ENCODE results near the gene PIK3C3. TPM values are rescaled to one million over a fixed set of nuclear protein-coding genes. Genes with fewer than 3 reads are reported as not detected.
A peak's percentile ranks its signal among the peaks of the same experiment; 100 is the strongest.

Gene PIK3C3
- total RNA-seq, 1 experiment from 2014 or later: 41.3 TPM

- no peak for DNase-seq (ENCODE audit: extremely low read depth, low read depth)
Measured at GRCh38 chr18:42112657-42113420, 157.8 kb downstream of the PIK3C3 start.

- peak; percentile 18 for DNase-seq (ENCODE audit: extremely low read depth, low read depth)
Measured at GRCh38 chr18:42113529-42114191, 158.6 kb downstream of the PIK3C3 start.

DNA sequence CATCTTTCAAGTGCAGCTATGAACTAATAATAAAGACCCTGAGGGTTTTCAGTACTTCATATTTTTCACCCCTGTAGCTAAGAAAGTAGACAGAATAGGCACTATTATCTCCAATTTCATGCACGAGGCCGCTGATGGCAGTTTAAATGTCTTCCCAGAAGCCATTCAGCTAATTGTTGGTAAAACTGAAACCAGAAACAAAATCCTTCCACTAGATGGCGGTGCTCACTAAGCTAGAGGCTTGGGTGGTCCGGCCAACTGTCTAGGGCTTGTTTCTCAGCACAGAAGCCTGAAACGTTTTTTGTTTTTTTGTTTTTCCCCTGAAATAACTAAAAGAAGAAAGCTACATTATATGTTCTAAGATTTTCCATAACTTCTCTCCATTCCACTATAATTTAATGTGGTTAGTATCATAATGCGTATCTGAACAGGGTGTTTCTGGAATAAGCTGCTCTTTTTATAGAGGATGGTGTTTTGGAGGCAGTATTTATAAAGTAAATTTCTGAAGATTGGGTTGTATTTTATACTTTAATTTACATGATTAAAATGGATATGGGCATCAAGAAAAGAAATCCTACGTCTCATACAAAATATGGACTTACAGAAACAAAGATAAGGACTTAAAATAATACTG is 159.4 kb downstream of the PIK3C3 start:
- peak; percentile 63 for DNase-seq (ENCODE audit: extremely low read depth, low read depth)

DNA sequence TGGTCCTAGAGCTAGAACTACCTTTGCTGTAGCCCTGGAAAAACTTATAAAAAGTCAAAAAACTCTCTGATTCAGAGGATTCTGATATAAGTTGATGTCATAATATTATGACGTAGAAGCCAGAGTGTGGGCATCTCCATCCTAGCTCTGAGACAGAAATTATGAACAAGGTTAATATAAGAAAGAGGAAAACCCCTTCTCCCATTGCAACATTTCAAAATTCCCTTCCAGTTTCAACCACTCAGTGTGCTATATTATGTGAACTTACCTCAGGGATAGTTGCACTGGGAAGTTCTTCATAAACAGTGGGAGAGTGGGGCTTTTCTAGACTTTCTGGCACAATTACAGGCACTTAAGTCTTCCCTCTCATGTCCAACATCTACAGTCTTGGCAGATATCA is 171.6 kb downstream of the PIK3C3 start:
- no peak for DNase-seq (ENCODE audit: extremely low read depth, low read depth)

- DNase-seq (ENCODE audit: extremely low read depth, low read depth): no peak
Measured at GRCh38 chr18:42131066-42131929, 176.3 kb downstream of the PIK3C3 start.

DNA sequence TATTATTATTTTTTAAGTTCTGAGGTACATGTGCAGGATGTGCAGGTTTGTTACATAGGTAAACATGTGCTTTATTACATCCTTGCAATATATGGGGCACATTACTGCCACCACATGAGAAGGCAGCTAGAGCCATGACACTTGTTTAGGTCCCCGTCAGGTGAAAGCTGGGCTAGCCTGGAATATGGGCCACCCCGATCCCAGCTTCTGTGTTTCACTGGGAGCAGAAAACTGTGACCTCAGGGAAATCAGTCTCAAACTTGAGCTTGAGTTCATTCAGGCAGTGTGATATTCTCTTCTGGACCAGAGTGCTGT is 176.9 kb downstream of the PIK3C3 start:
- no peak for DNase-seq (ENCODE audit: extremely low read depth, low read depth)
